ENCODE measurements around the gene MRPL40.
A peak's percentile ranks its signal among the peaks of the same experiment; 100 is the strongest.

Gene MRPL40

DNA sequence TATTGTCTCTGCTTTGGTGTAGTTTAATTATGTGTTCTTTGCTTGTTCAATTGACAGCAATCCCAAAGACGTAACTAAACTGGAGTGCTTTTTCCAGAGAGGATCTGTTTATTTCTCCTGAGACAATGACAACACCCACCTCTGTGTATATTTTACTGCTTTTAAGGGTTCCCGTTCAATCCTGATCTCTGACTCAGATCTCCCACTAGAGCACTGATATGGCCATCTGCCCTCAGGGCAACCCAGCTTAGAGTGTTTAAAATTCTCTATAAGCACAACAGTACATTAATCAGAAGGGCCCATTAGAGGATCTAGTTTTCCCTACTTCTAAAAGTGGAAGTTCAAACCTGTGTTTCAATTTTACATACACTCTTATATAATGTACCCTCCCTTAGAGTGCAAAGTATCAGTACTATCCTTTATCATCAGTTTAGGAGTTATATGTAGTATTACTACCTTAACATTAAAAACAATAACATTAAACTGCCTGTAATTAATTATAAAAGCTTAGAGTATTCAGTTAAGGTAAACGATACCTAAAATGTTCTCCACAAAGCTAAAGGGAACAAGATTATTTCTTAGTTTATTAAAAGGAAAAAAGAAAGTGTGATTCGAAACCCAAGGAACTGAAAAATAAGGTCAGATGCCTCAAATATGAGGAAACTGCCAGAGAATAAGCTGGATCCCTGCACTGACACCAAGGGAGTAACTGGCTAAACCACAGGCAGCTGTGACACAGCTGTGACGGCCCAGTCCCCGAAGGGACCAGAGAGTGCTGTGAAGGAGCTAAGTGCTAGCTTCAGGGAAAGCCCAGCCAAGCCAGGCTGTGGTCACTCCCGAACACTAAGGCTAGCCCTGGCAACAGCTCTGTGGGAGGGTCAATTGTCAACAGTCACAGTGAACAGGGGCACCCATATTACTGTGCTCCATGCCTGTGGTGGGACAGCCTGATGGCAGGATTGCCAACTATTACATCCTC is 31.4 kb downstream of the MRPL40 start:
- no peak for DNase-seq

- DNase-seq: no peak
Measured at GRCh38 chr22:19464546-19464945, 32.2 kb downstream of the MRPL40 start.

DNA sequence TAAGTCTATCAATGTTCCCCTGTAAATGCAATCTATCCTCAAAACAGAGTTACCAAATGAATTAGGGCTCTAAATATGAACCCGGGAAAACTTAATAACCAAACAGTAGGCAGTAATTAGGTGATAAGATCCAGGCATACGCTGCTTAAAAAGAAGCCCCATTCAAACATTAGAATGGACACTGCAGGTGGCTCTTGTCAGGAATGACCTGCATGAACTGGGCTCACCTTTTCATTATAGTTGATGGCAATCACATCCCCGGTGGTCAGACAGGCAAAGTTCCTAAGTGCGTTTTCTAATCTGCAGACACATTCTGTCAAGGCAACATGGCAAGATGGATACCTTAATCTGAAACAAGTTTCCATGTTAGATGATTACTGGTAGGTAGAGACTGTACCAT is 32.6 kb downstream of the MRPL40 start:
- no peak for DNase-seq

- DNase-seq: no peak
Measured at GRCh38 chr22:19466126-19466716, 33.9 kb downstream of the MRPL40 start.

DNA sequence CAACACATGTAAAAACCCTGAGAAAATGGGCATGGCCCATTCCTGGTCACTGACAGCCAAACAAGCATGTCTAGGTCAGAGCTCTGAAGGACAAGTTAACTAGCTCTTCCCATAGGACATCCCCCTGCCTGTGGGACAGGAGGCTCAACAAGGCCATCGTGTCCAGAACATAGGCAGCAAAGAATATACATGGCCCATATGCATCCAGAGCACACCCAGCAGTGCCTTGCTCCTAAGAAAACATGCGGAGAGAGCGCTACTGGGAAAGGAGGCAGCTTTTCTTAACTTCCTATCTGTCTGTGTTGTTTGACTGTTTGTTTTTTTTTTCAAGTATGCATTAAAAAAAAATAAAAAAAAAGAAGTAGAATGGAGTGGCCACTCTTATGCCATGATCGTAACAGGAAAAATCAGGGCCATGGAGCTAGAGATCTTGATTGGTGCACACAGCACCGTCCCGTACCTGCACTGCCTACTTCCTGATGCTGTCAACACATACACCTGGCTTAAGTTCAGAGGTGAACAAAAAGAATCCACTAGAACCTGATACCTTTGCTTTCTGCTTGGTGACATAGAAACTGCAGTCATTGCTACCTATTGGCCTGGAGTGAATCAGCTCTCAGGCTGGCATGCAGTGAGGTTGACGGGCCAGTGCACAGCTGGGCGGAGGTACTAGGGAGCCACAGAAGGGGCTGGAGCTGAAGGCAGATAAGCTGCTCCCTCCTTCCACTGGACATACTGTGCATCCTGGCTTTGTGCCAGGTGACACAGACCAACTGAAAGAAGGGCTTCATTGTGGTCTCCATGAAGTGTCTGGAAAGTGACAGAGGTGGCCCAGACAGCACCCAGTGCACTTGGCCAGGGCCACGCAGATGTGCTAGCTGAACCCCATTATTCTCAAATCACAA is 34.8 kb downstream of the MRPL40 start:
- no peak for DNase-seq

DNA sequence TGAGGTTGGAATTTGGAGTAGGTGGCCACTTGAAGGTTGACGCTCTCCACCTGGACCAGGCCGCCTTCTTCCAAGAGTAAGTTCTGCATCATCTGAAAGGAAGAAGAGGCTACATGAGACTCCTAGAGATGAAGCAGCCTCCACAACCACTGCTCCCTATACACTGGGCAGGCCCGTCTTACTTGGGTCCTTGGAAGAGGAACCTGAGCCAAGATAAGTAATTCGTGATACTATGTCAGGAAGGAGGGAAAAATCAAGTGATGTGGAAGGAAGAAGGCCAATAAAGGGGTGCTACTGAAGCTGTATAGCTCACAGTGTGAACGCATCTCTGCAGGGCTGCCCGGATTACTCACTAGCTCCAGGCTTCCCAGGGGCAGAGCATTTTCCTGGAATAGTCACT is 35.6 kb downstream of the MRPL40 start:
- no peak for DNase-seq

DNA sequence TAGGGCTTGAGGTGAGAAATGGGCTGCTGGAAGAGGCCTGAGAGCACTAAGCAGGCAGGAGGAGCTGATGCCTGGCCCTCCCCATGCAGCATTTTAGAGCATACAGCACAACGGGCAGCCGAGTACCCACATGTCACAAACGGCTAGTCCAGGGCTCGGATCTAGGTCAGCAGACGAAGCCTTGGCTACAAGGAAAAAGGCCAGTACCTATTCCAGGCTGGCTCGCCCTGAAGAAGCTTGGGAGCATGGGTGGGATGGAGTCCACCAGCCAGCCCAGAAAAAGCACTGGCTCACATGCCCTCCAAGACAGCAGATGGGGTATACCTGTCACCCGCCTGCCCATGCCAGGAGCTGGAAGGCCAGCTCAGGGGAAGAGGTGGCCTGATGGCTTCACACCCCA is 37.1 kb downstream of the MRPL40 start:
- no peak for DNase-seq

DNA sequence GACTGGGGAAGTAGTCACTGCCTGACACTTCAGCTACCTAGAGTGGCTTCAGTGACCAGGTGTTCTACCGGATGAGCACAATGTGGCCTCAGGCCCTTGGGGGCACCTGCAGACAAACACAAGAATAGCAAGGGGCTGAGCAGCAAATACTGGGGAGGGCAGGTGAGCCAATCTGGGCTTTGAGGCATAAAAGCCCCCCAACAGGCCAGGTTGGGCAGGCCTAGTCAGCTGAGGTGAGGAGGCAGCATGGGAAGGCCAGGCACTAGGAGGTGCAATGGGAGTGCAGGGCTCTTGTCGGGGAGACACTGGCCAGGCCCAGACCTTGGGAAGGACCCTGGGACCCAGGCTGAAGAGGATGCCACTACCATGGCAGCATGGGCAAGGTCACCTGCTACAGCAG is 37.7 kb downstream of the MRPL40 start:
- DNase-seq: no peak

DNA sequence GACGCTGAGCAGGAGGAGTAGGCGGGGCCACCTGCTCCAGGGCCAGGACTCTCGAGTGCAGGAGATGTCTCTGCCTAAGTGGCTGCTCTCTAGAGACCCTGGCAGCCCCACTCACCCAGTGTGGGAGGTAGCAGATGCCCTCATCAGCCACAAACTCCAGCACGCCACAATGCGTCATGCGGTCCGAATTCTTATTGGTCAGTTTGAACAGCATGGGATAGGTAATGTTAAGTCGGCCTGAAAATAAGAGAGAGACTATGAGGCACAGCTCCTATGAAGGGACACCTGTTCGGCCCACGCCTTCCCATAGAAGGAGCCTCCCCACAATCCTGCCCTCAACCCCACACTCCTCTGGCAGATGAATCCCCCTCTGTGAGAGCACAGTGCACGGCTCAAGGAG is 39.2 kb downstream of the MRPL40 start:
- DNase-seq: no peak

DNA sequence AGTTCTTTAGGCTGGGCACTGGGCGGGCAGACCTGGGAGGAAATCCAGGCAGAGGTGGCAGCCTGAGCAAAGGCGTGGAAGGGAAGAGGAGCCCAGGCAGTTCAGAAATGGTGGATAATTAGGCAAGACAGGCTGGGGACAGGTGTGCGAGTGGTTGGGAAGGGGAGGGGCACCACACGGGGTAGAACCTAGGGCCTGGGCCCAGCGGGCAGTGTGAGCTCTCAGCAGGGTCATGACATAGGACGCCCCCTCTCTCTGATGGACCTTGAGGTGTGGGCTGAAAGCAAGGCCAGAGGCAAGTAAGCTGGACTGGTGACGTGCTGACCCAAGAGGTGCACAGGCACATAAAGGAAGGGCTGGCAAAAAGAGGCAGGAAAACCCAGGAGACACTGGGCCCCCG is 39.9 kb downstream of the MRPL40 start:
- no peak for DNase-seq

- no peak for DNase-seq
Measured at GRCh38 chr22:19473578-19473977, 41.2 kb downstream of the MRPL40 start.

GRCh38 chr22:19476023-19476422 is 43.7 kb downstream of the MRPL40 start:
- DNase-seq: no peak

DNA sequence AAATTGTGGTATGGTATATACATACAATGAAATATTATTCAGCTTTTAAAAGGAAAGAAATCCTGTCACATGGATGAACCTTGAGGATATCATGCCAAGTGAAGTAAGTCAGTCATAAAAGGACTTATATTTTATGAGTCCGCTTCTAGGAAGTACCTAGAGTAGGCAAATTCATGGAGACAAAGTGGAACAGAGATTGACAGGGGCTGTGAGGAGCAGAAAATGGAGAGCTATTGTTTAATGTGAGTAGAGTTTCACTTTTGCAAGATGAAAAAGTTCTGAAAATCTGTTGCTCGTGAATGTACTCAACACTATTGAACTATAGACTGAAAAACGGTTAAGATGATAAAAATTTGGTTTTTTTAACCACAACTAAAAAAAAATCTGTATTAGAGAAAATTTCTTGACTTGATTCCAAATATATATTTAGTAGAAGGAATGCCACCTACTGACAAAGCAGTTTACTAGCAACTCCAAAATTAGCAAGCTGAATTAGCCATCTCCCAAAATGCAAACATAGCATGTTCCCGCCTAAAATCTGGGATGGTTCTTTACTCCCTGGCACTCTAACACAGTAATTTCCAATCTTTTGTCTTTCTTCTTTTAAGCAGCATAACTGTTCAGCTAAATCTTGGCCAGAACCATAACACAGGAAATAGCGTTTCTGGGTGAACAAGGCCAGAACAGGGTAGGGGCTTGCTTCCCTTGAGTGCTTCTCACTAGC is 45.1 kb downstream of the MRPL40 start:
- DNase-seq: no peak

DNA sequence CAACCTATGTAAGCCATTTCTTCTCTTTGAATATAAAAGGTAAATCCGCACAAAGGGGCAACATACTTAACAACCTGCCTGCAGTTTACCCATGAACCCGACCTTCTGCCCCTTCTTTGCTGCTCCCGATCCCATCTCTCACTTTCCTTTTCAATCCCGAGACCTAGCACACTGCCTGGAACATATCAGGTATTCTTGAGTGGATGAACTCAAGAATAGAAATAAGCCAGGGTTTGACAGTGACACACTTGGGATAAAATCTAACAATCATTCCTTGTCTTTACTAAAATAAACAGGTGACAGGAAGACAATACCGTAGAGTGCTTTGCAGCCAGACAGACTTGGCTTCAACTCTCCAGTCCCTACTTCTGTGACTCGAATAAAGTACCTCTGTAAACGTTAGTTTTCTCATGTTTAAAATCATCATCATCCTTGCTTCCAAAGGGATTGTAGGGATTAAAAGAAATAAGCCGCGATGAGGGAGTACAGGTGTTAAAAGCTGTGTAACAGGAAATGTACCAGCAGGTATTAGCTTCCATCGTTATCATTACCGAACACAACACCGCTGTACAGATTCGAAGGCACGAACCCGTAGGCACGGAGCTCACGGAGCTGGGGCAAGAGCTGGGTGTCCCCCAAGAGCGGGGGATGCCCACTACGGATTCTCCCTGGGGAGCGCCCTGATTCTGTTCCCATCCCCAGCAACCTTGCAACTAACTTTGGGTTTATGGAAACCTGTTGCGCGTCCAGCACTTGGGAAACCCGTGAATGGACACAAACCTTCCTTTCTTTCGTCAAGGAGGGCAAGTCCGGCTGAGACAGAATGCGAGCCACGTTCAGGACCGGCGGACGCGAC is 45.9 kb downstream of the MRPL40 start:
- DNase-seq: no peak

DNA sequence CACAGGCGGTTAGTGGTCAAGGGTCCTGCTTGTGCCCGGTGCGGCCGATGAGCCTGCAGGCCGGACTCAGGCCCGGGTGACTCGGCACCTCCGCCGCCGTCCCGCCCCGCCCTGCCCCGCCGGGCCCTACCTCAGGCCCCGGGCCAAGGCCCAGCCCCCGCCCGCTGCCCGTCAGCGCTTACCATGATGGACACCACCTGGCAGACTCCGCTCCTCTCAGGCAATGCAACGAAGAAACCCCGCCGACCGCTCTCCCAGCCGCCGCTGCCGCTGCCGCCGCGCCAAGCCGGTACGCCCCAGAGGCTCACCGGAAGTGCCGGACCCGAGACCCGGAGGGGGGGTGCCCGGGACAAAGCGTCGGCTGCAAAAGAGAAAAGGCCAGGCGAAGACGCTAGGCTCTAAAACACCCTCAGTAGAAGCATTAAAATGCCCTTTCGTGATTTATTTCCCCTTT is 46.6 kb downstream of the MRPL40 start, which contains the start of gene UFD1:
Gene UFD1 (minus strand): TSS at position 293 of the 454 bp plus-strand sequence. CDS start 108 bp downstream, at position 185.
- peak; percentile 74 for DNase-seq

DNA sequence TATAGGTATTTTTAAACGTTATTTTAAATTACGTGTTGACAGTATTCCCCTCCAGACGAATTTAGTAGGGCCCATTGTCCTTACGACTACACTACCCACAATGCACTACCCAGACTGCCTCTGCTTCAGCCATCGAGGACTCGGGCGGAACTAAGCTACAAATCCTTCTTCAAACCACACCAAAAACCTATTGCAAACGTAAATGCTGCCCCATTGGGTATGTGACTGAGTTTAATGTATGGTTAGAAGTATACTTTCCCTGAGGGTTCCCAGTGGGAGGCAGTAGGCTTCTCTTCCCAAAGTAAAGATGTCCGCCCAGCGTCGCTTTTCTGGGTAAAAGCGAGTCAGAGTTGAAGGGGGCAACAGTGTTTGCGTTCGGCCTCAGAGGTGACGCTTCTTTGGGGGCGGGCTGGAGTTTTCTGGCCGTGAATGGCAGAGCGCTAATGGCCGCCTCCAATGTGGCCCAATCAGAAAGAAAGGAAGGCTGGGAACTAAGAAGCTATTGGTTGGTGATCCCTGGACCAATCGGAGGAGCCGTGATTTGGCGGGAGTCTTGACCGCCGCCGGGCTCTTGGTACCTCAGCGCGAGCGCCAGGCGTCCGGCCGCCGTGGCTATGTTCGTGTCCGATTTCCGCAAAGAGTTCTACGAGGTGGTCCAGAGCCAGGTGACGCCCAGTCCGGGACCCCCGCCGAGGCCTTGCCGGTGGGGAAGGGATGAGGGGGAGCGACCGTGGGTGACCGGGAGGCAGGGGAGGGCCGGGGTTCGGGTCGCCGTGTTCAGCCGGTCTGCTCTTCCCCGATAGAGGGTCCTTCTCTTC is 47.2 kb downstream of the MRPL40 start, which contains the start of gene CDC45:
Gene CDC45 (plus strand): TSS at position 566 of the 818 bp plus-strand sequence. CDS start 49 bp downstream, at position 615.
- DNase-seq: peak; percentile 92

DNA sequence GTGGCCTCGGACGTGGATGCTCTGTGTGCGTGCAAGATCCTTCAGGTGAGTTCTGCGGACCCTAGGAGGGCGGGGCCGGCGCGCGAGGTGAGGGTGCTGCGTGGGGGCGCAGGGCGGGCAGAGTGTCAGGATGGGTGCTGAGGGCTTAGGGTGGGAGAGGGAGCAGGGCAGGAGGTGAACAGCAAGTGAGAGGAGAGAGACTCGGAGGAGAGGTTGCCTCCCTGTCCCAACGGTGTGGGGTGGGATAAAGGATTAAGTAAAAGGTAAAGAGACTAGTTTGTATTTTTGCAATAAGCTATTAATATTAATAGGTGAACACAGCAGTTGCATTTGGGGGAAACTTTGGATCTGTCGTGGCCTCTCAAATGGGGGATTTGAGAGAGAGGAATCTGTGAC is 47.8 kb downstream of the MRPL40 start:
- no peak for DNase-seq

GRCh38 chr22:19480789-19481188 is 48.4 kb downstream of the MRPL40 start:
- no peak for DNase-seq

GRCh38 chr22:19482297-19482696 is 50.0 kb downstream of the MRPL40 start:
- no peak for DNase-seq
